HG02943 (cell line): ENCODE results near the gene TRIM43.
"Not testable (repeated sequence)": the region's sequence is repeated elsewhere in the genome, so short reads cannot be mapped to it uniquely, and the experiment has no call there.

Experiments
- ATAC-seq: cut with Tn5 transposase; IDR thresholded peaks from one replicate; pipeline ENCODE4 v1.9.1; 2021; ENCODE audit warnings: mild to moderate bottlenecking, low read depth, moderate library complexity; ENCODE audit not compliant: unreplicated experiment

TRIM43 gene

GRCh38 chr2:95591701-95592100 is at the start of gene TRIM43:
TSS of gene TRIM43 (plus strand) at chr2:95592001. CDS start at chr2:95594024, 2,023 bp downstream.
- not testable (repeated sequence) for ATAC-seq

DNA sequence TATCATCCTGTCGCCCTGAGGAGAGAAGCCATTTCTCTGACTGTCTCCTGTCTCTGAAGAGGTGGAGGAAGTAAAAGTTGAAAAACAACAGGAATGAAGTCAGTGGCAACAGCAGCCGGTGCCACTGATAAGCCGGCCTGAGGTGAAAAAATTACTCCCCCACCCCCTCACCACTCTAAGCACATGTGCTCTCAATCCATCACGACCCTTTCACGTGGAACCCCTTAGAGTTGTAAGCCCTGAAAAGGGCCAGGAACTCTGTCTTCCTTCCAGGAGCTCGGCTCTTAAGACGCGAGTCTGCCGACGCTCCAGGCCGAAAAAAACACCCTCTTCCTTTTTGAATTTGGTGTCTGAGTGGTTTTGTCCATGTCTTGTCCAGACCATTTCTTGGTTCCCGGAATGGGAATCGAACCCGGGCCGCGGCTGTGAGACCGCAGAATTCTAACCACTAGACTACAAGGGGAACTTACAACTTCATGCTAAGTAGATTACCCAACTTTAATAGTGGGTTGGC is 40.7 kb upstream of the TRIM43 start:
- no peak for ATAC-seq

DNA sequence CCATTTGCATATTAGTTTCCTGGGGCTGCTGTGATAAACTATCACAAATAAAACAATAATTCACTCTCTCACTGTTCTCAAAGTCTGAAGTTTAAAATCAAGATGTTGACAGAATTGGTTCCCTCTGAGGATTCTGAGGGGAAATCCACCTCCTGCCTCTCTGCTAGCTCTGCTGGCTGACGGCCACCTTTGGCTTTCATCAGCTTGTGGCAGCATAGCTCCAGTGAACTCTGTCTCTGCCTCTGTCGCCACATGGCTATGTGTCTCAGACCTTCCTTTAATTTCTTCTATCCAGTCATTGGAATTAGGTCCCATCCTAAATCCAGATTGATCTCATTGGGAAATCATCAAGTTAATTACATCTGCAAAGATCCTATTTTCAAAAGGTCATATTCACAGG is 38.9 kb upstream of the TRIM43 start:
- ATAC-seq, result no peak

DNA sequence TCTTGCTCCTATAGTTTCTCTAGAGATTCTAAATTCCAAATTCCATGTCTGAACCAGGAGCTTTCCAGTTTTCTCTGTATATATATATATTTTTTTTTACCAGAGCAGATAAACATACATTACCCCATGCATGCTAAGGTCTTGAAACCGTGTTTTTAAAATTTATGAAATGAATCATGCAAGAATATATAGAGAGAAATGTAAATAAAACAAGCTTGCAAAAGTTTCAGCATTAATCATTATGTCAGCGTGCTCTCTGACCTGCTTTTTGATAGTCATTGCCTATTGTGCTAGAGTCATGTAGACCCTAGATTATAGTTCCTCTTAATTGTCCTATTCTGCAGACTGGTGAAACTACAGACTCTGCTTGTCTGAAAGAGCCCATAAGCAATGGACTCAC is 22.6 kb upstream of the TRIM43 start:
- no peak for ATAC-seq

- ATAC-seq, result no peak
These were observed 17.9 kb upstream of the TRIM43 start for GRCh38 chr2:95573866-95574265.

DNA sequence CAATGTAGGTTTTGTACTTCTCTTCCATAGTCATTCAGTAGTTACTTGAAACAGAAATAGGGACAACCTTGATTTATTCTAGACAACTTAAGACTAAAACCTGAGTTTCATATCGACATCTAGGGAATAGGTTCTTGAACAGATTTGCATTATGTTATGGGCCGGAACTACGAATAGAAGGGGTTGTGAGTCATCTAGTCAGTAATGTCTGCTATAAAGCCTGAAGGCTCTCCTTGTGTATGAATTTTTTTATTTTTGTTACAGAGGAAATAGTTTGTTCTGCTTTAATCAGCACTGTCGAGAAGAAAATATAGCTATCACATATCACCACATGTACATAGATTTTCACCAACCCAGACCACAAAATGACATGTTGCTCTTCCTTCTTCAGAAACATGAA is 17.3 kb upstream of the TRIM43 start:
- no peak for ATAC-seq

DNA sequence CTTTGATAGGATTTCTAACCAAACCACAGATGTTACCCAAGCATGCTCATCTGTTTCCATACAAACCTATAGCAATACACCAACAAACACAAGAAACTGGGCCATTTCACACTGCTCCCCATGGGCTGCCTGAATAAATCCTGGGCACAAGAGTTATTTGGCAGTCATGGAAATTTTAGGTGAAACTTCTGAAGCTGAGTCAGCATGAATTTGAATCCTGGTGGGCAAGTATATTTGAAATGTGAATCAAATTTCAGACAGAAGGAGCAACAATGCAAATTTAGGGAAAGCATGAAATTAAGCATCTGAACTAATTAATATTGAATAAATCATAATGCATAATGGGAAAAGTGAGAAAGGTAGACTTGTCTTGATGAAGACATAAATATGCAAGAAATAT is 15.9 kb upstream of the TRIM43 start:
- ATAC-seq, result no peak

DNA sequence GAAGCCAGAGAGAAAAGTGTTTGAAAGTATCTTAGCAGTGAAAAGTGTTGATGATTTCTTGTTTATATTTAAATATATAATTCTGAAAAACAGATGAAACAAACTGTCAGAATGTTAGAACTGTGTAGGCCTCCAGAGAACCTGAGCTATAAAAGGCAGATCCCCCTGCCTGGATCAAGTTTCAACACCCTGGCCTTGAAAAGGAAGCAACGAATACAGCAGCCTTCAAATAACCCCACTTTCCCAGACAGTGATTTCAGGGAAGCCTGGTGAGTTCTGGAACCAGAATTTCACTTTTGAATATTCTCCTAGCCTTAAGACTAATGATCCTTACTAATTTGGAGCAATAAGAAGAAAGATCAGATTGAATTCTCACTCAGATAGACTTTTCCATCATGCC is 13.3 kb upstream of the TRIM43 start:
- ATAC-seq, result no peak

GRCh38 chr2:95583545-95583944 is 8.3 kb upstream of the TRIM43 start:
- not testable (repeated sequence) for ATAC-seq

DNA sequence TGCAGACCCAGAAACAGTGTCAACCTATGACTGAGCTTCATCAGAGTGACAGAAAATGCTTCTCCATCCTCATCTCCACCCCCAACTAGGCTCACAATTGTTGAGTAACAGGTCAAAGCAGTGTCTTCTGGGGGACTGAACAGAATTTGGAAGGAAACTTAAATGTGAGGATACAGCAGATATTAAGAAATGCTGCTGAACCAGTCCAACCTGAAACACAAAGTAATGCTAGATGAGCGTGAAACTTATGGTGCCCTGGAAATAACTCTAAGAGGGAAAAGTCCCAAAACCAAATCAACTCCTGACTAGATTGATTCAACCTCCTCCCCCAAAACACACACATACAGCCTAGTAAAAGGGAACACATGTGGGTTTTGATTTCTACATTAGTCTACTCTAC is 7.5 kb upstream of the TRIM43 start:
- ATAC-seq, result not testable (repeated sequence)

DNA sequence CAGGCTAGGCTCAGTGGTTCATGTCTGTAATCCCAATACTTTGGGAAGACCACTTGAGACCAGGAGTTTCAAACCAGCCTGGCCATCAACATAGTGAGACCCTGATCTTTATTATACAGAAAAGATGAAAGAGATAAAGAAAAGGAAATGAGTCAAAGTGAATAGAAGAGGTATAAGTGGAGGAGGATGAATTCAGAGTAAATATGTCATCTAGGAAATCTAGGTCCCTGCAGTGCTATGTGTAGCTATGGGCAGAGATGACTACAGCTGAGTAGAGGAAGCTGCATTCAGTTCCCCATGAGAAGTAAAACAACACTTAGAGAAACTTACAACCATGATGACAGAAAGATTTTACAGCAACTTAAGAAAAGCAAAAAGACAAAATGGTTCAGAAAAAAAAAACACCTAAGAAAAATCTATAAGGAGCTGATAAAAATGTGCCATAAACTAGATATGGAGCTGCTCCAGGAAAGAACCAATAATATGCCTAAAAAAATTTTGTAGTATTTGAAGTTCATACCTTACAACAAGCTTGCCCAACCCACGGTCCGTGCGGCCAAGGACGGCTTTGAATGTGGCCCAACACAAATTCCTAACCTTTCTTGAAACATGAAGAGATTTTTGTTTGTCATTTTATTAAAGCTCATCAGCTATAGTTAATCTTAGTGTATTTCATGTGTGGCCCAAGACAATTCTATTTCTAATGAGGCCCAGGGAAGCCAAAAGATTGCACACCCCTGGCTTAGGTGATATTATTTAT is 1.8 kb upstream of the TRIM43 start:
- not testable (repeated sequence) for ATAC-seq

DNA sequence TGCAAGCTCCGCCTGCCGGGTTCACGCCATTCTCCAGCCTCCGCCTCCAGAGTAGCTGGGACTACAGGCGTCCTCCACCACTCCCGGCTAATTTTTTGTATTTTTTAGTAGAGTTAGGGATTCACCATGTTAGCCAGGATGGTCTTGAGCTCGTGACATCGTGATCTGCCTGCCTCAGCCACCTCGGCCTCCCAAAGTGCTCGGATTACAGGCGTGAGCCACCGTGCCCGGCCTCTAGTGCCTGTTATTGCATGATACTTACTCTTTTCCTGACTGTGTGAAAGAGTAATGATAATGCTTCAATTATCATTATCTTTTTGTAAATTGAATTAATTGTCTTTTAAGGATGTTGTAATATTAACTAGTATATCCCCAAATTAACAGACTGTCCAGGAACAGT is 1.2 kb downstream of the TRIM43 start:
- not testable (repeated sequence) for ATAC-seq

GRCh38 chr2:95595012-95595411 is 3.2 kb downstream of the TRIM43 start:
- not testable (repeated sequence) for ATAC-seq

DNA sequence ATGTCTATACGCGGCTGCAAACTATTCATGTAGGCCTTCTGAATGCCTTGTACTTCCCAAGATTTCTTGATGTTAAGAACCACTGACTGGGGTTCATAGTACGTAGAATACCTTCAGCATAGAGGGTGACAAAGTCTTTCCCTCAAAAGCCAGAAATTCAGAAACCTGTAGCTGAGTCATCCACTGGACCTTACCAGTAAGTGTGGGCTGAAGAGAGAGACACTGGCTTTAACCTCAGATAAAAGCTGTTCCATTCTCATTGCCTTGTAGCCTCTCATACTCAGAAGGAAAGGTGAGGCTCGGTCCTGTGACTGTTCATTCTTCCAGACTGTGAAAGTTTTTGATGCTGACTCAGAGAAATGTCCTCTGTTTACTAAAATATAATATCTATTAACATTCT is 9.5 kb downstream of the TRIM43 start:
- ATAC-seq, result not testable (repeated sequence)

- ATAC-seq, result not testable (repeated sequence)
These were observed 10.3 kb downstream of the TRIM43 start for GRCh38 chr2:95602146-95602545.

DNA sequence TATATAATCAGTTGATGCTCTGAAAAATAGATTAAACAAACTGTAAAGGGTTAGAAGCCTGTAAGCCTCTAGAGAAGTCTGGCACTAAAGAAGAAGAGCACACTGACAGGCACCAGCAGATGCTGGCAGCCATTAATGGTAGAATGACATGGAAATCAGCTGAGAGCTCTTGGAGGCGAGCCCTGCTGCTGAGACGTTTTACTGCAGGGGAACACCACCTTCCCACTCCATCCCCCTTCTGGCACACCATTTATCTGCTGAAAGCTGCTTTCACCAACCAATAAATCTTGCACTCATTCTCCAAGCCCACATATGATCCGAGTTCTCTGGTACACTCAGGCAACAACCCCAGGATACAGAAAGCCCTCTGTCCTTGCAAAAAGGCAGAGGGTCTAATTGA is 16.6 kb downstream of the TRIM43 start:
- not testable (repeated sequence) for ATAC-seq

- ATAC-seq, result not testable (repeated sequence)
These were observed 18.0 kb downstream of the TRIM43 start for GRCh38 chr2:95609764-95610163.

DNA sequence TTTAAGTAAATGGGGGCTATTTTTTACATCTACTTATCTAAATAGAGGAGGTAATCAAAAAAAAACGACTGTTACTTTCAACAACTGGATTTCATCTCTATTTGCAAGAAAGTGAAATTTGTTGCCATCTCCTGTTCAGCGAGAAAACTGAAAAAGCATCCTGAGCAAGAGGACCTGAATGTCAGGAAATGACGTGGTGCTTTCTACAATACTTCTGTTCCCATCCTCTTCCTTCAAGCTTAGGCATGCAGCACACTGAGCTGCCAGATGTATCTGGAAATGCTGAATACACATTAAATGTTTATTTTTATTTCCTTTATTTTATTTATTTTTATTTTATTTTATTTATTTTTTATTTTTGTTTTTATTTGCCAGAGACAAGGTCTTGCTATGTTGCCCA is 21.2 kb downstream of the TRIM43 start:
- not testable (repeated sequence) for ATAC-seq

DNA sequence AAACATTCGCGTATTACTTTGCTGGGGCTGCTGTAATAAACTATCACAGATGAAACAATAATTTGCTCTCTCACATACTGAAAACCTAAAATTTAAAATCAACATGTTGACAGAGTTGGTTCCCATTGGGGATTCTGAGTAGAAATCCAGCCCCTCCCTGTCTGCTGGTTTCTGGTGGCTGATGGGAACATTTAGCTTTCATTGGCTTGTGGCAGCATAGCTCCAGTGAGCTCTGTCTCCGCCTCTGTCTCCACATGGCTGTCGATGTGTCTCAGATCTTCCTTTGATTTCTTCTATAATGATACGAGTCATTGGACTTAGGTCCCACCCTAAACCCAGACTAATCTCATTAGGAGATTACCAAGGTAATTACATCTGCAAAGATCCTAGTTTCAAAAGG is 30.9 kb downstream of the TRIM43 start:
- not testable (repeated sequence) for ATAC-seq

- not testable (repeated sequence) for ATAC-seq
These were observed 39.2 kb downstream of the TRIM43 start for GRCh38 chr2:95630987-95631386.

DNA sequence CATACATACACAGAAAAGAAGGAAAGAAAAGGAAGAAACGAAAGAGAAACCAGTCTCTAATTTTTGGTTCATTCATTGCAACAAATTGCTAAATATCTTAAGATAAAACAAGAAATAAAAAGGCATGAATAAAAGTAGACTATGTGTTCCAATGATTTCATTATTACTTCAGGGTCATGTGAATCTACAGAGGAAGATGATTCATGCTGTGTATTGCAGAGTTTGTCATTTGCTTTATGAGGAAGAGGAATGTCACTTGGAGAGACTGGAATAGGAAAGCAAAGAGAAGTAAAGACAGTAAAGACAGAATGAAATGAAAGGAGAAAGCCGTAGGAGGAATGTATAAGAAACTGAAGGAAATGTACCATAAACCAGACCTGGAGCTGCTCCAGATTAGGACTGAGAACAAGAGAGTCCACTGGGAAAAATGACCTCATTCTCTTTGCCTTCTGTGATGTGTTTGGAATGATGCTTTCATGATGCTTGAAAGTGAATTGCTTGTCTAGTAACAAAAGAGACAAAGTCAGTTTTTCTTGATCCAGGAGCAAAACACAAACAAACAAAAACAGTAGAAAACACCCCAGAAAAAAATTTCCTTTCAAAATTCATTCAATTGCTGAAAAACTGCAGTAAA is 41.9 kb downstream of the TRIM43 start:
- ATAC-seq, result not testable (repeated sequence)
